ENCODE measurements around the gene MAPK8IP1. TPM values are rescaled to one million over a fixed set of nuclear protein-coding genes. Genes with fewer than 3 reads are reported as not detected.
A peak's percentile ranks its signal among the peaks of the same experiment; 100 is the strongest.

The MAPK8IP1 gene
- total and polyA plus RNA-seq, 8 donors: 2.9 to 8.3 (median 7.0) TPM; not detected in 1

DNA sequence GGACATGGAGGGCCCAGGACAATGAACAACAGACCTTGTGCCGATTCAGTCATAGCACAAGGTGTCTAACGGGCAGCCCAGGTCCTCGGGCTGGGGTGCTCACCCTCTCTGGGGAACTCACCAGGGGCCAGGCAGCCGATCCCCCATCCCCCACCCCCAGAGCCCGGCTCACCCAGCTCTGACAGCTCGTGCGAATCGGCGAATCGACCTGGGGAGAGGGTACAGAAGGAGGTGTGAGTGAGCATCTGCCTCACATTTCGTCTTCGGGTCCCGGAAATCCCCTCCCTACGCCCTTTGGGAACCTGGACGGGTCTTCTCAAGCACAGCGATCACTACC is 31.8 kb downstream of the MAPK8IP1 start:
- WGBS, 5 donors: 1 to 4% (median 3%) methylated on average over 16 of the region's 16 CpGs
- H3K36me3 ChIP-seq: peaks cover 35 to 42% (median 41%) of the 10 kb centered on the region in 4 donors
- no peak for DNase-seq
- peak overlapping the region; percentile 71 to 92 (median 90) for H3K4me3 ChIP-seq
- no peaks in the 10 kb centered on the region for H3K9me3 ChIP-seq
- H3K27me3 ChIP-seq: peaks cover 0 to 11% (median 8%) of the 10 kb centered on the region in 3 donors
- peaks cover 21 to 62% (median 48%) of the 10 kb centered on the region in 4 donors for H3K4me1 ChIP-seq
- peak overlapping the region; percentile 86 to 96 (median 87) for H3K27ac ChIP-seq
- TF ChIP-seq EP300 (IDR thresholded peaks at IDR 0.05) (no peak), POLR2A (IDR thresholded peaks at IDR 0.05) (no peak), POLR2AphosphoS5 (IDR thresholded peaks at IDR 0.05) (no peak)
- TF ChIP-seq, protein P1, sequence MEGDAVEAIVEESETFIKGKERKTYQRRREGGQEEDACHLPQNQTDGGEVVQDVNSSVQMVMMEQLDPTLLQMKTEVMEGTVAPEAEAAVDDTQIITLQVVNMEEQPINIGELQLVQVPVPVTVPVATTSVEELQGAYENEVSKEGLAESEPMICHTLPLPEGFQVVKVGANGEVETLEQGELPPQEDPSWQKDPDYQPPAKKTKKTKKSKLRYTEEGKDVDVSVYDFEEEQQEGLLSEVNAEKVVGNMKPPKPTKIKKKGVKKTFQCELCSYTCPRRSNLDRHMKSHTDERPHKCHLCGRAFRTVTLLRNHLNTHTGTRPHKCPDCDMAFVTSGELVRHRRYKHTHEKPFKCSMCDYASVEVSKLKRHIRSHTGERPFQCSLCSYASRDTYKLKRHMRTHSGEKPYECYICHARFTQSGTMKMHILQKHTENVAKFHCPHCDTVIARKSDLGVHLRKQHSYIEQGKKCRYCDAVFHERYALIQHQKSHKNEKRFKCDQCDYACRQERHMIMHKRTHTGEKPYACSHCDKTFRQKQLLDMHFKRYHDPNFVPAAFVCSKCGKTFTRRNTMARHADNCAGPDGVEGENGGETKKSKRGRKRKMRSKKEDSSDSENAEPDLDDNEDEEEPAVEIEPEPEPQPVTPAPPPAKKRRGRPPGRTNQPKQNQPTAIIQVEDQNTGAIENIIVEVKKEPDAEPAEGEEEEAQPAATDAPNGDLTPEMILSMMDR (IDR thresholded peaks at IDR 0.05): no peak
- intact Hi-C loops (cut with DNase I; ENCODE audit: low total_unique reads): no loop called here

DNA sequence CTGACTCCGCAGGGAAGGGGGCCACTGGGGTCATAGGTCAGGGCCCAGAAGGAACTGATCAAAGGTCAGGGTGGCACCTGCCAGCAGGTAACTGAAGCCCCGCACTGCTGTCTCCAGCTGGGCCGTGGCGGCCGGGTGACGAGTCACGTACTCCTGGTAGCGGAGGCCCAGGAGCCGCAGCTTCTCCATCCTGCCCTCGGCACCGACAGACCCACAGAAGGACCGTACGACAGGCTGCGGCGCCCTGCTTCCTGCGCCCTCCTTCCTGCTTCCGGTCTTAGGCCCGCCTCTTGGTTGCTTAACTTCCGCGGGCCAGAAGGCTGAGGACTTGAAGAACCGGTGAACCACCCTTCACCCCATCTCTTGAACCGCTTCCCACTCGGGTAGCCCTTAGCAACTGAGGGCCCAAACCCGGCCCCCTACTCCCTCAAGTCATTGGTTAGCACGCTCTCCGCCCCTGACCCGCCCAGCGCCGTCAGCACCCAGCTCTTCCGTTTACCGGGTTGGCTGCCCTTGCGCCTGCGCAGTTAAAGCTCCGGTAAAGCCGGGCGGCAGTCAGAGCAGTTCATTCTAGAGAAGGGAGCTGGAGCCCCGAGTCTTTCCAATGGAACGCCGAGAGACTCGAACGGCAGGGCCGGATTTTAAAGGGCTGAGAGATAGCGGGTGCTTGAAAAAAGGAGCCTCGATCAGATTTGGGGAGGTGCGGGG is 32.3 kb downstream of the MAPK8IP1 start, which contains the start of gene PEX16:
TSS of gene PEX16 (minus strand) at position 255 of the 708 bp plus-strand sequence. CDS start at position 189, 66 bp downstream.
- Histone ChIP-seq H3K27me3 (peaks cover 0 to 16% (median 13%) of the 10 kb centered on the region in 3 donors), H3K4me1 (peaks cover 27 to 68% (median 53%) of the 10 kb centered on the region in 4 donors), H3K36me3 (peaks cover 32 to 37% (median 36%) of the 10 kb centered on the region in 4 donors), H3K9me3 (no peaks in the 10 kb centered on the region), H3K4me3 (peak within 1 kb of the TSS; percentile 71 to 92 (median 90)), H3K27ac (peak within 1 kb of the TSS; percentile 86 to 96 (median 87))
- TF ChIP-seq EP300 (IDR thresholded peaks at IDR 0.05): no peak
- TF ChIP-seq POLR2AphosphoS5 (IDR thresholded peaks at IDR 0.05): peak; percentile 51 to 98 (median 93)
- peak in 1 of 4 donors; percentile 75 for TF ChIP-seq POLR2A (IDR thresholded peaks at IDR 0.05)
- WGBS, 5 donors: 0% methylated on average over 37 to 45 of the region's 45 CpGs
- DNase-seq: peak; percentile 97 to 99
- intact Hi-C loops (cut with DNase I; ENCODE audit: low total_unique reads): no loop called here

DNA sequence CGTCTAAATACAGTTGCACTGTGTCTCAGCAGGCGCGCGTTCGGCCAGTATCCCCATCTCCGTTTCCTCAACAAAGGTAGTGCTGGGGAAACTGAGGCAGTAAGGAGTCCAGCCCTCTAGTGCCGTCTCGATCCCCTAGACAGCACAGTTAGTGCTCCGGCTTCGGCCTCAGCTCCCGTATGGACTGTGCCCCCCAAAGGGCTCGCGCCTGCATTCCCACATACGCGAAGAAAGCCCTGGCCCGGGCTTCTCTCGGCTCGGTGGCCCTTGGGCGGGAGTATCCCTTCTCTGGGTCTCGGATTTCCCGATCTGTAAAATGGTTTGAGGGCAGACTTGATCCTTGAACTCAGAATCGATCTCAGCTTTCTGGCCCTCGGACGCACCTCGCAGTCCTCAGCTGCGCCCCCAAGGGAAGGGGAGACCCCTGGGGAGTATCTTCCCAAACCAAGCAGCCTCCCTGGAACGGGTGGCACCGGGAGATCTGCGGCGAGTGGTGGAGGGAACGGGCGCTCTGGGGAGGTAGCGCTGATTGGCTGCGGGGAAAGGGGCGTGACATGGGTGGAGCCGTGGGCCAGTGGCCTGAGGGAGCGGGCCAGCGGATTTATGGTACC is 33.0 kb downstream of the MAPK8IP1 start:
- H3K9me3 ChIP-seq: no peaks in the 10 kb centered on the region
- H3K27ac ChIP-seq: peak overlapping the region; percentile 86 to 96 (median 87)
- H3K27me3 ChIP-seq: peaks cover 0 to 23% (median 20%) of the 10 kb centered on the region in 3 donors
- TF ChIP-seq, protein P1 (IDR thresholded peaks at IDR 0.05): no peak
- TF ChIP-seq POLR2A (IDR thresholded peaks at IDR 0.05) (peak in 1 of 4 donors; percentile 41), POLR2AphosphoS5 (IDR thresholded peaks at IDR 0.05) (peak; percentile 50 to 86 (median 76)), EP300 (IDR thresholded peaks at IDR 0.05) (no peak)
- peak overlapping the region; percentile 71 to 92 (median 90) for H3K4me3 ChIP-seq
- DNase-seq: peak; percentile 87 to 88
- H3K4me1 ChIP-seq: peaks cover 33 to 74% (median 60%) of the 10 kb centered on the region in 4 donors
- intact Hi-C loops (cut with DNase I; ENCODE audit: low total_unique reads): no loop called here
- WGBS, 5 donors: 0 to 1% (median 1%) methylated on average over 34 to 38 of the region's 38 CpGs
- peaks cover 25 to 30% (median 29%) of the 10 kb centered on the region in 4 donors for H3K36me3 ChIP-seq

DNA sequence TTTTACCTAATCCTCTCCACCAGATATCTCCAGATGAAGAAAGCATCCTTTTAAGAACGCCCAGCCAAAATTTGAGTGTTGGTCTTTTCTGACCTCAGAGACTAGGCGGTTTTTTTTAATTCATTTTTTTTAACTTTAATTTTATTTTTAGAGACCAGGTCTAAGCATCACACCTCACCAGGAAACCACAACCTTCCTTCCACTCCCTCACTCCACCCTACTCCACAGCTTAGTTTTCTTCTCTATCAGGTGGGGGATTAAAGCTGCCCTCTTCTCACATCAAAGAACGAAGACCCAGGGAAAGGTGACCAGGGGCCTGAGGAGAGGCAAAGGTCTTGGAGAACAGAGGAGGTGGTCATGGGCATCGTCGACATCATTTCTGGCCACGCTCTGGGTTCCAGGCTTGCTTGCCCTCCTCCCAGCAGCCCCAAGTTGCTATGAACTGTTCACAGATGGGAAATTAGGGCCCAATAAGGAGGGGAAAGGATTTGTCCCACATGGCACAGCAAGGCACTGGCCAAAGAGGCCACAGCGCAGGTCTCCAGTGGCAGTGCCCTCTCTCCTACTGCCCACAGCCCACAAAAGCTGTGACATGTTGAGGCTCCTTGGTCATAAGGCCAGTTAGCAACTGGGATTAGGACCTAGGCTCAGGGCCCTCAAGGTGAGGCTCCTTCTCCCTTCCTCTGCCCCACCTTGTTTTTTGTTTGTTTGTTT is 33.7 kb downstream of the MAPK8IP1 start:
- H3K27me3 ChIP-seq: peaks cover 0 to 27% (median 20%) of the 10 kb centered on the region in 3 donors
- TF ChIP-seq, protein P1 (IDR thresholded peaks at IDR 0.05): no peak
- no peak for TF ChIP-seq POLR2AphosphoS5 (IDR thresholded peaks at IDR 0.05)
- no peak for TF ChIP-seq POLR2A (IDR thresholded peaks at IDR 0.05)
- no peak for TF ChIP-seq EP300 (IDR thresholded peaks at IDR 0.05)
- H3K9me3 ChIP-seq: no peaks in the 10 kb centered on the region
- peaks cover 33 to 75% (median 60%) of the 10 kb centered on the region in 4 donors for H3K4me1 ChIP-seq
- DNase-seq: no peak
- intact Hi-C loops (cut with DNase I; ENCODE audit: low total_unique reads): no loop called here
- H3K36me3 ChIP-seq: peaks cover 18 to 23% (median 22%) of the 10 kb centered on the region in 4 donors
- WGBS, 5 donors: 63 to 70% (median 67%) methylated on average over 7 of the region's 7 CpGs
- H3K27ac ChIP-seq: peak overlapping the region; percentile 38 to 96 (median 87)
- H3K4me3 ChIP-seq: peak overlapping the region; percentile 71 to 92 (median 90)

Data from stomach (tissue), 9 donors.